ENCODE results near the gene PITPNM3. TPM values are rescaled to one million over a fixed set of nuclear protein-coding genes. Genes with fewer than 3 reads are reported as not detected.

The PITPNM3 gene
- total and polyA plus RNA-seq, 2 experiments from 2014 or later, result 1.0 to 1.5 TPM

DNA sequence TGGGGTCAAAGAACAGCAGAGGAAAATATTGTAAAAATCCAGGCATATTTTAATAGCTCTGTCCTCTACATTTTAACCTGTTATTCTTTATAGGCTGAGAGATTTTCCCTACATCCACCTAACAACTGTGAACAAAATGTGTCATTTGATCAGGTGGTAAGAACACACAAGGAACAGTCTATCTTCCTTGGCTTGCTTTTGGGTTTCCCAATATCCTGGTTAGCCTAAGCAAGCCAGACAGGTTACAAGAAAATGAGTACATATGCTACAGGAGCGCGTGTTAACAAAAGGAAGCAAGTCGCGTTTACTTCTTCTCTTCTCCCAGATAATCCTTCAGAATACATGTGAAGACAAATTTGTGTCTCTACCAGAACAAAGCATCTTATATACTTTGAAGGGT lies 31.0 kb upstream of the PITPNM3 start:
- Histone ChIP-seq H3K27me3 (ENCODE audit: insufficient read depth) (no peaks in the 10 kb centered on the region), H3K4me3 (no peak overlapping the region), H3F3A (replicated peaks; ENCODE audit: low read depth) (no peaks in the 10 kb centered on the region), H3K4me2 (no peak overlapping the region), H3K27ac (ENCODE audit: low read depth) (no peak overlapping the region), H2AFZ (no peak overlapping the region), H3K4me1 (ENCODE audit: insufficient read depth) (no peaks in the 10 kb centered on the region), H3K36me3 (ENCODE audit: insufficient read depth) (peaks cover 53% of the 10 kb centered on the region), H3K9me2 (ENCODE audit: insufficient read depth) (no peaks in the 10 kb centered on the region), H3K79me2 (replicated peaks; ENCODE audit: insufficient read depth) (no peaks in the 10 kb centered on the region), H4K20me1 (replicated peaks; ENCODE audit: insufficient read depth) (no peaks in the 10 kb centered on the region; the same call in 1 of the 2 replicates)
- Mint-ChIP-seq H3K9me3 (peaks cover 12% of the 10 kb centered on the region), H3K4me3 (no peak overlapping the region), H3K27ac (no peak overlapping the region), H3K36me3 (ENCODE audit: low read depth) (peaks cover 76% of the 10 kb centered on the region), H3K4me1 (peaks cover 5% of the 10 kb centered on the region; the same call in 2 of the 3 replicates), H3K27me3 (ENCODE audit: insufficient read depth, low read depth, poor library complexity) (no peaks in the 10 kb centered on the region)
- TF ChIP-seq, protein P1, sequence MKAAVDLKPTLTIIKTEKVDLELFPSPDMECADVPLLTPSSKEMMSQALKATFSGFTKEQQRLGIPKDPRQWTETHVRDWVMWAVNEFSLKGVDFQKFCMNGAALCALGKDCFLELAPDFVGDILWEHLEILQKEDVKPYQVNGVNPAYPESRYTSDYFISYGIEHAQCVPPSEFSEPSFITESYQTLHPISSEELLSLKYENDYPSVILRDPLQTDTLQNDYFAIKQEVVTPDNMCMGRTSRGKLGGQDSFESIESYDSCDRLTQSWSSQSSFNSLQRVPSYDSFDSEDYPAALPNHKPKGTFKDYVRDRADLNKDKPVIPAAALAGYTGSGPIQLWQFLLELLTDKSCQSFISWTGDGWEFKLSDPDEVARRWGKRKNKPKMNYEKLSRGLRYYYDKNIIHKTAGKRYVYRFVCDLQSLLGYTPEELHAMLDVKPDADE (IDR thresholded peaks at IDR 0.05), result no peak
- TF ChIP-seq EZH2phosphoT487 (IDR thresholded peaks at IDR 0.05; ENCODE audit: unreplicated experiment) (no peak), ZNF114 (CRISPR knock-in tag; IDR thresholded peaks at IDR 0.05) (no peak), CREB1 (CRISPR knock-in tag; IDR thresholded peaks at IDR 0.05; ENCODE audit: low read depth) (no peak), POLR2AphosphoS5 (IDR thresholded peaks at IDR 0.05; ENCODE audit: low read depth) (no peak), ZNF331 (CRISPR knock-in tag; IDR thresholded peaks at IDR 0.05; ENCODE audit: low read depth) (no peak)
- TF ChIP-seq, protein P2, sequence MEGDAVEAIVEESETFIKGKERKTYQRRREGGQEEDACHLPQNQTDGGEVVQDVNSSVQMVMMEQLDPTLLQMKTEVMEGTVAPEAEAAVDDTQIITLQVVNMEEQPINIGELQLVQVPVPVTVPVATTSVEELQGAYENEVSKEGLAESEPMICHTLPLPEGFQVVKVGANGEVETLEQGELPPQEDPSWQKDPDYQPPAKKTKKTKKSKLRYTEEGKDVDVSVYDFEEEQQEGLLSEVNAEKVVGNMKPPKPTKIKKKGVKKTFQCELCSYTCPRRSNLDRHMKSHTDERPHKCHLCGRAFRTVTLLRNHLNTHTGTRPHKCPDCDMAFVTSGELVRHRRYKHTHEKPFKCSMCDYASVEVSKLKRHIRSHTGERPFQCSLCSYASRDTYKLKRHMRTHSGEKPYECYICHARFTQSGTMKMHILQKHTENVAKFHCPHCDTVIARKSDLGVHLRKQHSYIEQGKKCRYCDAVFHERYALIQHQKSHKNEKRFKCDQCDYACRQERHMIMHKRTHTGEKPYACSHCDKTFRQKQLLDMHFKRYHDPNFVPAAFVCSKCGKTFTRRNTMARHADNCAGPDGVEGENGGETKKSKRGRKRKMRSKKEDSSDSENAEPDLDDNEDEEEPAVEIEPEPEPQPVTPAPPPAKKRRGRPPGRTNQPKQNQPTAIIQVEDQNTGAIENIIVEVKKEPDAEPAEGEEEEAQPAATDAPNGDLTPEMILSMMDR (conservative IDR thresholded peaks at IDR 0.05; ENCODE audit: low read depth in 2 of 2), result no peak
- DNase-seq (ENCODE audit: low spot score) (no peak), ATAC-seq (no peak)

DNA sequence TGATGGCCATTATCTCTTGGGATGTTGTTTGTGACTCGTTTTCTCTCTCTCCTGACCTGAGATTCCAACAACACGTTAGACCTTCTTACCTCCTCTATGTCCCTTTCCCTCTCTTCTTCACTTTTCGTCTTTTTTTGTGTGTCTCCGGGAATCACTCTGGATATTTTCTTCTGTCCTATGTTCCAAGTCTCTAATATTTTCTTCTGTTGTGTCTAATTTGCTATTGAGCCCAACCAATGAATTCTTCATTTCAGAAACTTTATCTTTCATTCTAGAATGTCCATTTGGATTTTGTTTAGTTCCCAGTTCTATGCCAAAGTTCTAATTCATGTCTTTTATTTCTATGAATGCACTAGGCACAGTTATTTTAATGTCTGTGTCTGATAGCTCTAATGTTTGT lies 27.1 kb upstream of the PITPNM3 start:
- no peak for ATAC-seq
- no peaks in the 10 kb centered on the region for H3K27me3 Mint-ChIP-seq (ENCODE audit: insufficient read depth, low read depth, poor library complexity)
- H3K4me1 Mint-ChIP-seq, result peaks cover 11% of the 10 kb centered on the region; the same call in 2 of the 3 replicates
- no peaks in the 10 kb centered on the region for H3F3A ChIP-seq (replicated peaks; ENCODE audit: low read depth)
- no peak overlapping the region for H3K4me3 ChIP-seq
- no peaks in the 10 kb centered on the region for H3K79me2 ChIP-seq (replicated peaks; ENCODE audit: insufficient read depth)
- H3K4me2 ChIP-seq, result no peak overlapping the region
- H2AFZ ChIP-seq, result no peak overlapping the region
- no peak overlapping the region for H3K4me3 Mint-ChIP-seq
- no peak overlapping the region for H3K27ac Mint-ChIP-seq
- H3K27me3 ChIP-seq (ENCODE audit: insufficient read depth), result no peaks in the 10 kb centered on the region
- H3K4me1 ChIP-seq (ENCODE audit: insufficient read depth), result peaks cover 7% of the 10 kb centered on the region; the same call in 1 of the 2 replicates
- H3K36me3 ChIP-seq (ENCODE audit: insufficient read depth), result peaks cover 49% of the 10 kb centered on the region
- H3K9me3 Mint-ChIP-seq, result peaks cover 17% of the 10 kb centered on the region
- no peak overlapping the region for H3K27ac ChIP-seq (ENCODE audit: low read depth)
- no peak for DNase-seq (ENCODE audit: low spot score)
- no peaks in the 10 kb centered on the region for H3K9me2 ChIP-seq (ENCODE audit: insufficient read depth)
- H4K20me1 ChIP-seq (replicated peaks; ENCODE audit: insufficient read depth), result no peaks in the 10 kb centered on the region; the same call in none of the 2 replicates
- H3K36me3 Mint-ChIP-seq (ENCODE audit: low read depth), result peaks cover 79% of the 10 kb centered on the region
- TF ChIP-seq, protein P2 (conservative IDR thresholded peaks at IDR 0.05; ENCODE audit: low read depth in 2 of 2), result no peak
- TF ChIP-seq CREB1 (CRISPR knock-in tag; IDR thresholded peaks at IDR 0.05; ENCODE audit: low read depth) (no peak), STAT1 (IDR thresholded peaks at IDR 0.05; ENCODE audit: unreplicated experiment) (no peak), EZH2phosphoT487 (IDR thresholded peaks at IDR 0.05; ENCODE audit: unreplicated experiment) (no peak), EZH2 (IDR thresholded peaks at IDR 0.05; ENCODE audit: low read depth, unreplicated experiment) (no peak)
- TF ChIP-seq, protein P3, sequence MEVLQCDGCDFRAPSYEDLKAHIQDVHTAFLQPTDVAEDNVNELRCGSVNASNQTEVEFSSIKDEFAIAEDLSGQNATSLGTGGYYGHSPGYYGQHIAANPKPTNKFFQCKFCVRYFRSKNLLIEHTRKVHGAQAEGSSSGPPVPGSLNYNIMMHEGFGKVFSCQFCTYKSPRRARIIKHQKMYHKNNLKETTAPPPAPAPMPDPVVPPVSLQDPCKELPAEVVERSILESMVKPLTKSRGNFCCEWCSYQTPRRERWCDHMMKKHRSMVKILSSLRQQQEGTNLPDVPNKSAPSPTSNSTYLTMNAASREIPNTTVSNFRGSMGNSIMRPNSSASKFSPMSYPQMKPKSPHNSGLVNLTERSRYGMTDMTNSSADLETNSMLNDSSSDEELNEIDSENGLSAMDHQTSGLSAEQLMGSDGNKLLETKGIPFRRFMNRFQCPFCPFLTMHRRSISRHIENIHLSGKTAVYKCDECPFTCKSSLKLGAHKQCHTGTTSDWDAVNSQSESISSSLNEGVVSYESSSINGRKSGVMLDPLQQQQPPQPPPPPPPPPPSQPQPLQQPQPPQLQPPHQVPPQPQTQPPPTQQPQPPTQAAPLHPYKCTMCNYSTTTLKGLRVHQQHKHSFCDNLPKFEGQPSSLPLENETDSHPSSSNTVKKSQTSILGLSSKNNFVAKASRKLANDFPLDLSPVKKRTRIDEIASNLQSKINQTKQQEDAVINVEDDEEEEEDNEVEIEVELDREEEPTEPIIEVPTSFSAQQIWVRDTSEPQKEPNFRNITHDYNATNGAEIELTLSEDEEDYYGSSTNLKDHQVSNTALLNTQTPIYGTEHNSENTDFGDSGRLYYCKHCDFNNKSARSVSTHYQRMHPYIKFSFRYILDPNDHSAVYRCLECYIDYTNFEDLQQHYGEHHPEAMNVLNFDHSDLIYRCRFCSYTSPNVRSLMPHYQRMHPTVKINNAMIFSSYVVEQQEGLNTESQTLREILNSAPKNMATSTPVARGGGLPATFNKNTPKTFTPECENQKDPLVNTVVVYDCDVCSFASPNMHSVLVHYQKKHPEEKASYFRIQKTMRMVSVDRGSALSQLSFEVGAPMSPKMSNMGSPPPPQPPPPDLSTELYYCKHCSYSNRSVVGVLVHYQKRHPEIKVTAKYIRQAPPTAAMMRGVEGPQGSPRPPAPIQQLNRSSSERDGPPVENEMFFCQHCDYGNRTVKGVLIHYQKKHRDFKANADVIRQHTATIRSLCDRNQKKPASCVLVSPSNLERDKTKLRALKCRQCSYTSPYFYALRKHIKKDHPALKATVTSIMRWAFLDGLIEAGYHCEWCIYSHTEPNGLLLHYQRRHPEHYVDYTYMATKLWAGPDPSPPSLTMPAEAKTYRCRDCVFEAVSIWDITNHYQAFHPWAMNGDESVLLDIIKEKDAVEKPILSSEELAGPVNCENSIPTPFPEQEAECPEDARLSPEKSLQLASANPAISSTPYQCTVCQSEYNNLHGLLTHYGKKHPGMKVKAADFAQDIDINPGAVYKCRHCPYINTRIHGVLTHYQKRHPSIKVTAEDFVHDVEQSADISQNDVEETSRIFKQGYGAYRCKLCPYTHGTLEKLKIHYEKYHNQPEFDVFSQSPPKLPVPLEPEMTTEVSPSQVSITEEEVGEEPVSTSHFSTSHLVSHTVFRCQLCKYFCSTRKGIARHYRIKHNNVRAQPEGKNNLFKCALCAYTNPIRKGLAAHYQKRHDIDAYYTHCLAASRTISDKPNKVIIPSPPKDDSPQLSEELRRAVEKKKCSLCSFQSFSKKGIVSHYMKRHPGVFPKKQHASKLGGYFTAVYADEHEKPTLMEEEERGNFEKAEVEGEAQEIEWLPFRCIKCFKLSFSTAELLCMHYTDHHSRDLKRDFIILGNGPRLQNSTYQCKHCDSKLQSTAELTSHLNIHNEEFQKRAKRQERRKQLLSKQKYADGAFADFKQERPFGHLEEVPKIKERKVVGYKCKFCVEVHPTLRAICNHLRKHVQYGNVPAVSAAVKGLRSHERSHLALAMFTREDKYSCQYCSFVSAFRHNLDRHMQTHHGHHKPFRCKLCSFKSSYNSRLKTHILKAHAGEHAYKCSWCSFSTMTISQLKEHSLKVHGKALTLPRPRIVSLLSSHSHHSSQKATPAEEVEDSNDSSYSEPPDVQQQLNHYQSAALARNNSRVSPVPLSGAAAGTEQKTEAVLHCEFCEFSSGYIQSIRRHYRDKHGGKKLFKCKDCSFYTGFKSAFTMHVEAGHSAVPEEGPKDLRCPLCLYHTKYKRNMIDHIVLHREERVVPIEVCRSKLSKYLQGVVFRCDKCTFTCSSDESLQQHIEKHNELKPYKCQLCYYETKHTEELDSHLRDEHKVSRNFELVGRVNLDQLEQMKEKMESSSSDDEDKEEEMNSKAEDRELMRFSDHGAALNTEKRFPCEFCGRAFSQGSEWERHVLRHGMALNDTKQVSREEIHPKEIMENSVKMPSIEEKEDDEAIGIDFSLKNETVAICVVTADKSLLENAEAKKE (CRISPR knock-in tag; IDR thresholded peaks at IDR 0.05), result no peak
